ENCODE results near the gene RANGAP1.

GRCh38 chr22:41240377-41241132 is 45.4 kb downstream of the RANGAP1 start, which contains the start of gene CHADL:
- TF ChIP-seq POLR2A (IDR thresholded peaks at IDR 0.05; ENCODE audit: low read depth, low read length) (no peak), POLR2AphosphoS5 (IDR thresholded peaks at IDR 0.05; ENCODE audit: low read depth, low read length) (no peak)

Data from GM12892 (cell line).